ENCODE data around the gene ANKS3. TPM values are rescaled to one million over a fixed set of nuclear protein-coding genes. Genes with fewer than 3 reads are reported as not detected.

ANKS3 gene
- polyA plus RNA-seq, 3 donors: 0.59 to 13.7 (median 0.95) TPM

- Mint-ChIP-seq H3K4me3 (peak overlapping the region in 1 of 2 donors; percentile 46), H3K27ac (peak overlapping the region in 5 of 7 donors; percentile 26 to 86 (median 79))
Measured at GRCh38 chr16:4689864-4690704, 44.0 kb downstream of the ANKS3 start.

DNA sequence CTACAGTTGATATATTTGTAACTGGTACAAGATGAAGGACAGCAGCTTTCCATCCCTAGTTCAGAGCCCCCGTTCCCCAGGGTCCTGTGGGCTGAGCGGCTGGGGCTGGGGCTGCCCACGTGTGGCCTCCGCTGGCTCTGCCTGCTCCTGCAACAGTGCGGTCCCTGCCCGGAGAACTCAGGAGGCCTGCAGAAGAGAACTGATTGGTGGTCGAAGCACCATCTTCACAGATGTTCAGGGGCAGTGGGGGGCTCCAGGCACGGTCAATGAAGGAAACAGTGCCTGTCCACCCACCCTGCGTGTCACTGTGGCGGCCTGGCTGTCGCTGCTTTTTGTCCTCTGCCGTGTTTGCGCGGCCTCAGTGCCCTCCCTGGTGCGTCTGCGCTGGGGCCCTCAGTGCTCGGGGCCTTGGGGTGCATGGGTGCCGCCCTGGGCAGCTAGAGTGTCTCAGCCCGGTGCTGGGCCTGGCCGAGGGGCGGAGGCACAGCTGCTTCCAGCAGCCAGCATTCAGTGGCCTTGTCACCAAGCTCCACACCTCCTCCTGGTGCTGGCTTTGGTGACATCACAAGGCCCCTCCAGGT, 44.9 kb downstream of the ANKS3 start:
- no peak for DNase-seq
- Histone ChIP-seq H2AFZ (ENCODE audit: insufficient read depth, low read depth, low read length, poor library complexity, severe bottlenecking) (no peak overlapping the region), H3K36me3 (replicated peaks in 1 of 2; ENCODE audit: control insufficient read depth in 1 of 2, insufficient read depth in 2 of 2, low read length in 2 of 2) (peaks cover 52 to 53% of the 10 kb centered on the region in 2 donors), H3K27ac (ENCODE audit: low read depth in 1 of 2, low read length in 2 of 2) (no peak overlapping the region), H3K4me3 (replicated peaks in 1 of 3; ENCODE audit: low read depth in 2 of 3, low read length in 3 of 3) (no peak overlapping the region), H3K27me3 (ENCODE audit: control insufficient read depth in 2 of 2, insufficient read depth in 2 of 2, low read length in 2 of 2) (no peaks in the 10 kb centered on the region), H3K4me1 (ENCODE audit: control insufficient read depth in 1 of 2, insufficient read depth in 2 of 2, low read length in 2 of 2) (peaks cover 43 to 51% of the 10 kb centered on the region in 2 donors), H4K20me1 (ENCODE audit: insufficient read depth, low read length) (peaks cover 13% of the 10 kb centered on the region), H3K4me2 (replicated peaks; ENCODE audit: extremely low read depth, low read length, poor library complexity, severe bottlenecking) (no peak overlapping the region), H3K9ac (ENCODE audit: insufficient read depth, low read length, poor library complexity, severe bottlenecking) (no peak overlapping the region), H3K9me3 (replicated peaks in 1 of 2; ENCODE audit: control insufficient read depth in 1 of 2, insufficient read depth in 1 of 2, low read length in 2 of 2) (no peaks in the 10 kb centered on the region), H3K79me2 (ENCODE audit: insufficient read depth, low read length) (peaks cover 27% of the 10 kb centered on the region)
- WGBS (ENCODE audit: insufficient coverage): 92% methylated on average over 21 of the region's 21 CpGs
- TF ChIP-seq, protein P1, sequence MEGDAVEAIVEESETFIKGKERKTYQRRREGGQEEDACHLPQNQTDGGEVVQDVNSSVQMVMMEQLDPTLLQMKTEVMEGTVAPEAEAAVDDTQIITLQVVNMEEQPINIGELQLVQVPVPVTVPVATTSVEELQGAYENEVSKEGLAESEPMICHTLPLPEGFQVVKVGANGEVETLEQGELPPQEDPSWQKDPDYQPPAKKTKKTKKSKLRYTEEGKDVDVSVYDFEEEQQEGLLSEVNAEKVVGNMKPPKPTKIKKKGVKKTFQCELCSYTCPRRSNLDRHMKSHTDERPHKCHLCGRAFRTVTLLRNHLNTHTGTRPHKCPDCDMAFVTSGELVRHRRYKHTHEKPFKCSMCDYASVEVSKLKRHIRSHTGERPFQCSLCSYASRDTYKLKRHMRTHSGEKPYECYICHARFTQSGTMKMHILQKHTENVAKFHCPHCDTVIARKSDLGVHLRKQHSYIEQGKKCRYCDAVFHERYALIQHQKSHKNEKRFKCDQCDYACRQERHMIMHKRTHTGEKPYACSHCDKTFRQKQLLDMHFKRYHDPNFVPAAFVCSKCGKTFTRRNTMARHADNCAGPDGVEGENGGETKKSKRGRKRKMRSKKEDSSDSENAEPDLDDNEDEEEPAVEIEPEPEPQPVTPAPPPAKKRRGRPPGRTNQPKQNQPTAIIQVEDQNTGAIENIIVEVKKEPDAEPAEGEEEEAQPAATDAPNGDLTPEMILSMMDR (IDR thresholded peaks at IDR 0.05): no peak
- Mint-ChIP-seq H3K27ac (no peak overlapping the region), H3K36me3 (peaks cover 41 to 60% of the 10 kb centered on the region in 2 donors), H3K9me3 (no peaks in the 10 kb centered on the region), H3K27me3 (ENCODE audit: low read depth in 3 of 3) (peaks cover 0 to 1% (median 0%) of the 10 kb centered on the region in 3 donors), H3K4me3 (no peak overlapping the region), H3K4me1 (peaks cover 41% of the 10 kb centered on the region)
- intact Hi-C loops (cut with micrococcal nuclease): no loop called here

More at GRCh38 chr16:4689864-4690704, 44.0 kb downstream of the ANKS3 start:
- Mint-ChIP-seq H3K4me1 (peaks cover 45% of the 10 kb centered on the region), H3K9me3 (no peaks in the 10 kb centered on the region), H3K36me3 (peaks cover 33 to 53% of the 10 kb centered on the region in 2 donors), H3K27me3 (ENCODE audit: low read depth in 3 of 3) (peaks cover 0 to 1% (median 0%) of the 10 kb centered on the region in 3 donors)
- Histone ChIP-seq H3K4me2 (replicated peaks; ENCODE audit: extremely low read depth, low read length, poor library complexity, severe bottlenecking) (no peak overlapping the region), H3K27me3 (ENCODE audit: control insufficient read depth in 2 of 2, insufficient read depth in 2 of 2, low read length in 2 of 2) (no peaks in the 10 kb centered on the region), H3K9me3 (replicated peaks in 1 of 2; ENCODE audit: control insufficient read depth in 1 of 2, insufficient read depth in 1 of 2, low read length in 2 of 2) (no peaks in the 10 kb centered on the region), H3K79me2 (ENCODE audit: insufficient read depth, low read length) (peaks cover 29% of the 10 kb centered on the region), H3K36me3 (replicated peaks in 1 of 2; ENCODE audit: control insufficient read depth in 1 of 2, insufficient read depth in 2 of 2, low read length in 2 of 2) (peaks cover 44 to 46% of the 10 kb centered on the region in 2 donors), H2AFZ (ENCODE audit: insufficient read depth, low read depth, low read length, poor library complexity, severe bottlenecking) (no peak overlapping the region), H3K27ac (ENCODE audit: low read depth in 1 of 2, low read length in 2 of 2) (no peak overlapping the region), H4K20me1 (ENCODE audit: insufficient read depth, low read length) (peaks cover 22% of the 10 kb centered on the region), H3K4me1 (ENCODE audit: control insufficient read depth in 1 of 2, insufficient read depth in 2 of 2, low read length in 2 of 2) (peaks cover 50 to 60% of the 10 kb centered on the region in 2 donors), H3K9ac (ENCODE audit: insufficient read depth, low read length, poor library complexity, severe bottlenecking) (no peak overlapping the region), H3K4me3 (replicated peaks in 1 of 3; ENCODE audit: low read depth in 2 of 3, low read length in 3 of 3) (no peak overlapping the region)
- TF ChIP-seq, protein P1 (IDR thresholded peaks at IDR 0.05): no peak
- WGBS (ENCODE audit: insufficient coverage): 80% methylated on average over 26 of the region's 31 CpGs
- DNase-seq: peak in 1 of 3 donors; percentile 8
- intact Hi-C loops (cut with micrococcal nuclease): loop anchor here in 1 of 2 donors (5.0 kb wide), 1 partner anchor 63 kb away; no protein-coding TSS in a partner anchor
